Measurements from ENCODE around the gene ODAD3.

- no peak for TF ChIP-seq CTCF (IDR thresholded peaks at IDR 0.05)
- TF ChIP-seq POLR2A (IDR thresholded peaks at IDR 0.05): no peak
These were observed 22.2 kb upstream of the ODAD3 start for GRCh38 chr19:11457115-11457514.
